ENCODE measurements around the gene RAB5B. TPM values are rescaled to one million over a fixed set of nuclear protein-coding genes. Genes with fewer than 3 reads are reported as not detected.
A peak's percentile ranks its signal among the peaks of the same experiment; 100 is the strongest.

RAB5B gene
- total and polyA plus RNA-seq, 2 donors (not counting 1 experiment from before 2014, with no cell fraction given) = 55.3 to 193 TPM

DNA sequence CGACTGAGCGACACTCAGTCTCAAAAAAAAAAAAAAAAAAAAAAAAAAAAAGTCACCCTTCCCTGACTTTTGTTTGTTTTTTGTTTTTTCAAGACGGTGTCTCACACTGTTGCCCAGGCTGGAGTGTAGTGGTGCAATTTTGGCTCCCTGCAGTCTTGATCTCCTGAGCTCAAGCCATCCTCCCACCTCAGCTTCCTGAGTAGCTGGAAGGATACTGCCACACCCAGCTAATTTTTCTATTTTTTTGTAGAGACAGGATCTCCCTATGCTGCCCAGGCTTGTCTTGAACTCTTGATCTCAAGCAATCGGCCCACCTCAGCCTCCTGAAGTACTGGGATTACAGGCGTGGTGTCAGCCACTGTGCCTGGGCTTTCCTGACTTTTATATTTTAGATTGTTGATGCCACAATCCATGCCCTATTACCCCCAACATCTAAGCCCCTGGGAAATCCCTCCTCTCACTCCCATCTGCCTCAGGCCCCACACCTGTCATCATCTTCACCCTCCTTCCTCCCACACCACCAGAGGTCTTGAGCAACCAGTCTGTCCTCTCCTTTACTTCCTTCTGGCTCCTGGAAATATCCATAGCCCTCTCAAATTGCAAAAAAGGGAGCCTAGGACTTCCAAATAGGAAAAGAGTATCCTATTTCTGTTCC is 54.8 kb downstream of the RAB5B start:
- Histone ChIP-seq H3K79me2 (ENCODE audit: control insufficient read depth, insufficient read depth, low read length) (no peaks in the 10 kb centered on the region), H4K20me1 (ENCODE audit: control insufficient read depth, extremely low read depth, insufficient read depth, low read length) (no peaks in the 10 kb centered on the region), H2AFZ (ENCODE audit: low read length) (no peak overlapping the region), H3K36me3 (ENCODE audit: control insufficient read depth, insufficient read depth, low read length) (peaks cover 9% of the 10 kb centered on the region), H3K27me3 (ENCODE audit: control insufficient read depth, insufficient read depth, low read length) (no peaks in the 10 kb centered on the region), H3K9ac (ENCODE audit: insufficient read depth, low read length) (no peak overlapping the region), H3K4me1 (ENCODE audit: control insufficient read depth, extremely low read depth, insufficient read depth, low read length) (no peaks in the 10 kb centered on the region), H3K27ac (ENCODE audit: insufficient read depth, low read length) (no peak overlapping the region), H3K9me3 (ENCODE audit: control insufficient read depth, insufficient read depth, low read depth, low read length) (no peaks in the 10 kb centered on the region), H3K4me3 (replicated peaks in 1 of 4; ENCODE audit: control extremely low read depth in 1 of 4, insufficient read depth in 1 of 4, low read depth in 3 of 4, low read length in 4 of 4) (no peak overlapping the region), H3K4me2 (ENCODE audit: extremely low read depth, insufficient read depth, low read length) (no peak overlapping the region)
- TF ChIP-seq, protein P1, sequence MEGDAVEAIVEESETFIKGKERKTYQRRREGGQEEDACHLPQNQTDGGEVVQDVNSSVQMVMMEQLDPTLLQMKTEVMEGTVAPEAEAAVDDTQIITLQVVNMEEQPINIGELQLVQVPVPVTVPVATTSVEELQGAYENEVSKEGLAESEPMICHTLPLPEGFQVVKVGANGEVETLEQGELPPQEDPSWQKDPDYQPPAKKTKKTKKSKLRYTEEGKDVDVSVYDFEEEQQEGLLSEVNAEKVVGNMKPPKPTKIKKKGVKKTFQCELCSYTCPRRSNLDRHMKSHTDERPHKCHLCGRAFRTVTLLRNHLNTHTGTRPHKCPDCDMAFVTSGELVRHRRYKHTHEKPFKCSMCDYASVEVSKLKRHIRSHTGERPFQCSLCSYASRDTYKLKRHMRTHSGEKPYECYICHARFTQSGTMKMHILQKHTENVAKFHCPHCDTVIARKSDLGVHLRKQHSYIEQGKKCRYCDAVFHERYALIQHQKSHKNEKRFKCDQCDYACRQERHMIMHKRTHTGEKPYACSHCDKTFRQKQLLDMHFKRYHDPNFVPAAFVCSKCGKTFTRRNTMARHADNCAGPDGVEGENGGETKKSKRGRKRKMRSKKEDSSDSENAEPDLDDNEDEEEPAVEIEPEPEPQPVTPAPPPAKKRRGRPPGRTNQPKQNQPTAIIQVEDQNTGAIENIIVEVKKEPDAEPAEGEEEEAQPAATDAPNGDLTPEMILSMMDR (conservative IDR thresholded peaks at IDR 0.05 in 1 of 2, IDR thresholded peaks at IDR 0.05 in 1 of 2; ENCODE audit: low read depth in 1 of 2, low read length in 2 of 2) = no peak
- TF ChIP-seq EZH2 (IDR thresholded peaks at IDR 0.05; ENCODE audit: low read length, missing control alignments) = no peak
- DNase-seq (ENCODE audit: low read depth in 2 of 2) = peak in 1 of 2 donors; percentile 7

DNA sequence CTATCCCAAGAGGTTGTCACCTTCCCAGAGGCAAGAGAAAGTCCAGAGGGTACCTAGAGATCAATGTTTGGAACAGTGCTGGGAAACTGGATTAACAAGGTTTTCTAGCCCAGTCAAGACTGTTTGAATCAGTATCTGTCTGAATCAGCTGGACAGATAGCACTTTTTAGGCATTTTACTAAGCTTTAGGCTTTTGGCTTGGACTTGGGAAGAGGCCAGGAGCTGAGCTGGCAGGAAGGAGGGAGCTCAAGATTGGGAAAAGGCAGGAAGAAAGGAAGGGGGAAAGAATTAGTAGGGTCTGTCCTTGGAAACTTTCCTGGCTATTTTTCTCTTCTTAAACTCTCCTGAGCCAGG is 55.3 kb downstream of the RAB5B start:
- no peak overlapping the region for H3K4me3 ChIP-seq (replicated peaks in 1 of 4; ENCODE audit: control extremely low read depth in 1 of 4, insufficient read depth in 1 of 4, low read depth in 3 of 4, low read length in 4 of 4)
- no peaks in the 10 kb centered on the region for H3K4me1 ChIP-seq (ENCODE audit: control insufficient read depth, extremely low read depth, insufficient read depth, low read length)
- no peak overlapping the region for H3K9ac ChIP-seq (ENCODE audit: insufficient read depth, low read length)
- peak; percentile 54 to 57 for DNase-seq (ENCODE audit: low read depth in 2 of 2)
- H3K79me2 ChIP-seq (ENCODE audit: control insufficient read depth, insufficient read depth, low read length) = no peaks in the 10 kb centered on the region
- H3K4me2 ChIP-seq (ENCODE audit: extremely low read depth, insufficient read depth, low read length) = no peak overlapping the region
- H4K20me1 ChIP-seq (ENCODE audit: control insufficient read depth, extremely low read depth, insufficient read depth, low read length) = no peaks in the 10 kb centered on the region
- H3K9me3 ChIP-seq (ENCODE audit: control insufficient read depth, insufficient read depth, low read depth, low read length) = no peaks in the 10 kb centered on the region
- H3K27ac ChIP-seq (ENCODE audit: insufficient read depth, low read length) = no peak overlapping the region
- no peaks in the 10 kb centered on the region for H3K27me3 ChIP-seq (ENCODE audit: control insufficient read depth, insufficient read depth, low read length)
- TF ChIP-seq, protein P1 (conservative IDR thresholded peaks at IDR 0.05 in 1 of 2, IDR thresholded peaks at IDR 0.05 in 1 of 2; ENCODE audit: low read depth in 1 of 2, low read length in 2 of 2) = no peak
- no peak for TF ChIP-seq EZH2 (IDR thresholded peaks at IDR 0.05; ENCODE audit: low read length, missing control alignments)
- H3K36me3 ChIP-seq (ENCODE audit: control insufficient read depth, insufficient read depth, low read length) = peaks cover 9% of the 10 kb centered on the region
- no peak overlapping the region for H2AFZ ChIP-seq (ENCODE audit: low read length)

DNA sequence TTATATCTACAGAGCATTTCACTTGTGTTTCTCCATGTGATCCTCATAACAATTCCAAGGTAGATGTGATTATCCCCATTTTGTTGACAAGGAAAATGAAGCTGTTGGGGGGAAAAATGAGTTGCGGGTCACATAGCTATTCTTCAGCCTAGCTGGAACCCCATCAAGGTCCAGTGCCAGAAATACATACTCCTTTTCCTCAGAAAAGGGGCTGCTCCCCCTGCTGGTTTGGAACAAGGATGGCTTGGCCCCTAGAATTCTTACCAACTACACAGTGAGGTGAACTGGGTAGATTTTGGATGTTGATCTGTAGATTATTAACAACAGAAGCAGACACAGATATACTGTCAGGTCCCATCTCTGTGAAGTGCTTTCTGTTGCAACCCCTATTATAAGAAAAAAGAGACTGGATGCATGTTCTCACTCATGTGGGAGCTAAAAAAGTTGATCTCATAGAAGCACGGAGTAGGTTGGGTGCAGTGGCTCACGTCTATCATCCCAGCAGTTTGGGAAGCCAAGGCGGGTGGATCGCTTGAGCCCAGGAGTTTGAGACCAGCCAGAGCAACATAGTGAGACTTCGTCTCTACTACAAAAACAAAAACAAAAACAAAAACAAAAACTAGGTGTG is 55.9 kb downstream of the RAB5B start:
- no peaks in the 10 kb centered on the region for H3K9me3 ChIP-seq (ENCODE audit: control insufficient read depth, insufficient read depth, low read depth, low read length)
- peak; percentile 61 to 76 for DNase-seq (ENCODE audit: low read depth in 2 of 2)
- H3K27ac ChIP-seq (ENCODE audit: insufficient read depth, low read length) = no peak overlapping the region
- H3K4me1 ChIP-seq (ENCODE audit: control insufficient read depth, extremely low read depth, insufficient read depth, low read length) = no peaks in the 10 kb centered on the region
- no peaks in the 10 kb centered on the region for H4K20me1 ChIP-seq (ENCODE audit: control insufficient read depth, extremely low read depth, insufficient read depth, low read length)
- TF ChIP-seq, protein P1 (conservative IDR thresholded peaks at IDR 0.05 in 1 of 2, IDR thresholded peaks at IDR 0.05 in 1 of 2; ENCODE audit: low read depth in 1 of 2, low read length in 2 of 2) = peak; percentile 79 to 81
- no peak for TF ChIP-seq EZH2 (IDR thresholded peaks at IDR 0.05; ENCODE audit: low read length, missing control alignments)
- no peaks in the 10 kb centered on the region for H3K79me2 ChIP-seq (ENCODE audit: control insufficient read depth, insufficient read depth, low read length)
- H3K4me2 ChIP-seq (ENCODE audit: extremely low read depth, insufficient read depth, low read length) = no peak overlapping the region
- no peak overlapping the region for H2AFZ ChIP-seq (ENCODE audit: low read length)
- peaks cover 9% of the 10 kb centered on the region for H3K36me3 ChIP-seq (ENCODE audit: control insufficient read depth, insufficient read depth, low read length)
- H3K9ac ChIP-seq (ENCODE audit: insufficient read depth, low read length) = no peak overlapping the region
- H3K4me3 ChIP-seq (replicated peaks in 1 of 4; ENCODE audit: control extremely low read depth in 1 of 4, insufficient read depth in 1 of 4, low read depth in 3 of 4, low read length in 4 of 4) = no peak overlapping the region
- no peaks in the 10 kb centered on the region for H3K27me3 ChIP-seq (ENCODE audit: control insufficient read depth, insufficient read depth, low read length)

All from fibroblast of lung (primary cell).